Stimulated activated CD4-positive, alpha-beta T cell treated with anti-CD3 and anti-CD28 coated beads, Interleukin-4, amount 100 ng/mL, for 1 hour (primary cell): Measurements from ENCODE around the gene RERG.
"Not testable (repeated sequence)": the region's sequence is repeated elsewhere in the genome, so short reads cannot be mapped to it uniquely, and the experiment has no call there.

ENCODE experiments used
- DNase-seq: peaks from one replicate; pipeline ENCODE4 v3.0.0-alpha.2; 2020

Gene RERG

DNA sequence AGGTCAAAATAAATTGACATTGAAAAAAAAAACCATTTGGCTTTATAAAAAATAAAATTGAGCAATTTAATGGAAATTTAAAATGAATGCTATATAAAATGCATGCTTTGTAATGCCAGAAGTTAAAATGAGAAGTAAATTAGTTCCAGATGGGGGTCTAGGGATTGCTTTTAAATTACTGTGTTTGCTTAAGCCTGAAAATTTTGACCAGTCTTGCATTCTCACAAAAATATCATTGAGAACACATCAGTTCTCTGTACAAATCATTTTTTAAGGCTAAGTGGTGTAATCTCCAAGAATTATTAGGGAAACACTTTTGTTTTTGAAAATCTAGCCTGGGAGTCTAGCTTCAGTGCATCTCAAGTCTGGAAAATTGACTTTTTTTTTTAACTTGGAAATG lies 90.7 kb downstream of the RERG start:
- no peak for DNase-seq

DNA sequence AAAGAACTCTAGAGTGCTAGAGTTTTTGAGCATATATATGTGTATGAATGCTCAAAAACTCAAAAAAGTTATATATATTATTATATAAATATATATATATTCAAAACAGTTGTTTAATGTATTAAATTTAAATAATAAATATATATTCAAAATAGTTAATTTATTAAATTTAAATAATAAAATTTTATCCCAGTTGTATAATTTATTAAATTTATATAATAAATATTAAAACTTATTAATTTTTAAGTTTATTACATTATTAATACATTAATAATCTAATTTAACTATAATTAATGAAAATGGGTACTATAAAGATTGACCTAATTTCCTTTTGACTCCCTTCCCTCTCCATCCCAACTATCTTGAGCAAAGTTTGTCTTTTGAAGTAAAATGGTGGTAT lies 97.8 kb downstream of the RERG start:
- no peak for DNase-seq

DNA sequence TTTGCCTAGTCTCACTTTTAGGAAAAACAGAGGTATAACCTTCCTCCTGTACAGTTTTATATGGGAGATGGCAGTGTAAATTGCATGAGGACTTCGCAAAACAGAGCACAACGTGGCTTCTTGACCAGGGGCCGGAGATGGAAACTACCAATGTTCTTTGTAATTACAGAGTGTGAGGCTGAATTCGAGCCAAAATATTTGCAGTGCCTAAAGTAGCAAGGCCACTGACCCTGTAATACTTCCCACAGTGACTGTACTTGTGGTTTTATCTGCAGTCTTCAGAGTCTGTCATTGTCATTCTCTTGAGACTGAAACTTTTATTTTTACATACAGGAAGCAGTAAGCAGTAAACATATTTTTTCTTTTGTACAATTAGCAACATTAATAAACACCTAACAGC lies 98.9 kb downstream of the RERG start:
- DNase-seq, result no peak

DNA sequence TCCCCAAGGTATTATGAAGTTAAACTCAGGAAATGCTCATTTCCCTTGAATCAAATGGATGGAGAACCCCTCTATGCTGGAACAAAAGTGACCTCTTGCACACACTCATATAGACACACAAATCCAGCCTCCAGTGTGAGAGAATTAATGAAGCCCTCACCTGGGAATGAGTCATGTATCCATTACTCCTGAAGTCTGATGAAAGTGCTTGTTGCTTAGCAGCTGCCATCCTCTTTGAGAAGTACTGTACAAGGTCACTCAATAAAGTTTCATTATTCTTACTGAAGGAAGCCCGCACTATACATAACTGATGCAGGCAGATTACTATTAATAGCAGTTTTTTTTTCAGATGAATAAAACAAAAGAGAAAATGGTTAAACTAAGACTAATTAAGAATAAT lies 102.3 kb downstream of the RERG start:
- no peak for DNase-seq

- no peak for DNase-seq
These were observed 104.2 kb downstream of the RERG start for GRCh38 chr12:15116983-15117382.

DNA sequence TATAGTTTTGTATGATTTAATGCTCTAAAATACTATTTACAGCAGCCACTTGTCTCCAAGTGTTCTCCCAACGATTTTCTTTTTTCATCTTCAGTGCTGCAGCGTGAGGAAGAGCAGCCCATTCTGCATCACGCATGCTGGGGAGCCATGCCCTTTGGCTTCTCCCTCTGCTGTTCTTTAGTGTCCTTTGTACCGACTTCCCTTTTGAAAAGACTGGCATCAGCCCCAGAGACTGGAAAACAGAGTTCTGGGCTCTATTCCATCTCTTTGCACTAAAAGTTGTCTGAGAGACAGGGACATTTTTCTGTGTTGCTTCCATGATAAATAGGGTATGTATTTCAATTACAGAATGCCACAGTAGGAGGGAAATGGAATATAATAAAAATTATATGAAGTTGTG lies 105.1 kb downstream of the RERG start:
- no peak for DNase-seq

DNA sequence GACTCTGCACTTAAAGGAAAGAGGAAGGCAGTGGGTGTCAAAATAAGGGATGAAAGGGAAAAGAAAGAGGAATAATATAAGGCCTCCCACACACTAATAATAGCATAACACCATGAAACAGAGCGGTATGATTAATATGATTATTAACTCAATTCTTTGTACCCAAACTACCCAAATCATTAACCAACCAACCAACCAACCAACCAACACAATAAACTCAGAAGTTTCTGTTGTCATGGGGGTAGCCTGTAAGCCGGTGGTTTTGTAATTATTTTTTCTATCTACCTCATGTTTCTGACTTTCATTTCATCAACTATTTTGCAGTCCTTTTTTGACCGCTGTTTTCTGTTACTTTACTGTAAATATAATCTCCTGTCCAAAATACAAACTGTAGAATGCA lies 105.8 kb downstream of the RERG start:
- no peak for DNase-seq

- DNase-seq, result no peak
These were observed 106.7 kb downstream of the RERG start for GRCh38 chr12:15114501-15114900.

GRCh38 chr12:15092826-15093225 lies 128.4 kb downstream of the RERG start:
- no peak for DNase-seq

GRCh38 chr12:15090441-15090840 lies 130.8 kb downstream of the RERG start:
- no peak for DNase-seq

- no peak for DNase-seq
These were observed 133.1 kb downstream of the RERG start for GRCh38 chr12:15088105-15088504.

- DNase-seq, result not testable (repeated sequence)
These were observed 143.5 kb downstream of the RERG start for GRCh38 chr12:15077751-15078150.

DNA sequence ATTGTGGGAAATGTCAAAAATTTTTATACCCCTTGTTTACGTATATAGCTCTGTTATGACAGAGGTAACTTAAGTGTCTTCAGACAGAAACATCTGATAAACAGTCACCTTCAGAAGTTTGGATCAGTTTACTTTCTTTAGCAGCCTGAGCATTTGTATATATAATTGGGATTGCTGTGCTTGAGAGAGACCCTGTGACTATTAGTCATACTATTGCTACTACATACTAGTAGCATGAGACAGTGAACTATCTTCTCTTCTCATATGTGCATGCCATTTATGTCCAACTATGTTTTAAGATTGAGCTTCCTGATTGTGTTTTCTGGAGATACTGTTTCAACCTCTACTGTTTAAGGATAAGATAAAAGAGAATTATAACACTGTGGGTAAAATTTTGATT lies 146.9 kb downstream of the RERG start:
- no peak for DNase-seq

GRCh38 chr12:15059123-15059522 lies 162.1 kb downstream of the RERG start:
- DNase-seq, result no peak
